ENCODE measurements around the gene CST7.
"Not testable (repeated sequence)": the region's sequence is repeated elsewhere in the genome, so short reads cannot be mapped to it uniquely, and the experiment has no call there.

CST7 gene

DNA sequence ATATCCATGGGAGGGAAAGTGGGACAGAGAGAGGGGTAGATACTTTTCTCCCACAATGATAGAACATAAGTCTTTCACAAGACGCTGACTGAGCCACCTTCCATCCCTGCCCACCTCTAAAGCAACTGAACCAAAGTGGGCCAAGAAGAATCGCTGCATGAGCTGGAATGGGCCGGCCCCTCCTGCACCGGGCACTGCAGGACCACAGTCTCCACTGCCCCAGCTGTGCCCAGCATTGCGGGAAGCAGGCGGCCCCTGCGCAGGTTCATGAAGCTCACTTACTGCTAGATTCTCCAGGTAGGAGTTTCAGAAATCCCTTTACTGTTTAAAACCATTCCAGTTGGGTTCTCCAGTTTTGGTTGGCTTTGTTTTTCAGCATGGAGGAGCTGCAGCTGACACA is 32.0 kb upstream of the CST7 start:
- TF ChIP-seq ZNF274 (IDR thresholded peaks at IDR 0.05; ENCODE audit: low read depth, low read length) = no peak

DNA sequence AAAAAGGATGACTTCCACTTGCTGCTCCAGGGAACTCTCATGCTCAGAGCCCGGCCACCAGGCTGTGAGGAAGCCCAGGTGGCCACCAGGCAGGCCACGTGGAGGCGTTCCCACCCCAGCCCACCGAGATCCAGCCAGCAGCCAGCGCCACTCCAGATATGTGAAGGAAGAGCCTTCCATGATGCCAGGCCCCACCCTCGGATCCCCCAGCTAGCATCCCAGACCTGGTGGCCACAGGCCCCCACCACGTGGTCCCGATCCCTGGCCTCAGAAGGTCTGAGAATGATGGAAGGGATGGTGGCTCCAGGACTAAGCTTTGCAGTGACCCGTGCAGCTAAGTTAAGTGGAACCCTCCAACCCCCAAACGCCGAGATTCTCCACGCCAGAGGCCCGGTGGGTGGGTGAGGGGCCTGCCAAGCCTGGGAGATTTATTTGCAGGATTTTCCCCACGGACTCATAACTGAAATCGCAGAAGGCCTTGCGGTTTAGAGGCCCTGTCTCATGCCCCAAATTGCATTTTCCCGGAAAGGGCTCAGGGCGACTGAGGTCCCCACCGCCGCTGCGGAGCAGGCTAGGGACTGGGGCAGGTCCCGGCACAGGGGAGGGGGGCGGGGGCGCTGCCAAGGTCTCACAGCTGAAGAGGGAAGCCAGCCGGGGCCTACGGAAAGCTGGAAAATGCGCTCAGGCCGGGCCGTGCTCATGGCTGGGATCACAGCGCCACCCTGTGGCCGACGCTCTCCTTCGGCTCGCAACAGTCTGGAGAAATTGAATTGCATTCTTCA is 31.1 kb upstream of the CST7 start:
- no peak for TF ChIP-seq ZNF274 (IDR thresholded peaks at IDR 0.05; ENCODE audit: low read depth, low read length)
- no peak overlapping the region for H3K4me3 ChIP-seq (ENCODE audit: low read length)

More for the DNA sequence above, 32.0 kb upstream of the CST7 start:
- no peak overlapping the region for H3K4me3 ChIP-seq (ENCODE audit: low read length)

GRCh38 chr20:24918579-24919566 is 30.2 kb upstream of the CST7 start:
- TF ChIP-seq ZNF274 (IDR thresholded peaks at IDR 0.05; ENCODE audit: low read depth, low read length) = no peak
- no peak overlapping the region for H3K4me3 ChIP-seq (ENCODE audit: low read length)

DNA sequence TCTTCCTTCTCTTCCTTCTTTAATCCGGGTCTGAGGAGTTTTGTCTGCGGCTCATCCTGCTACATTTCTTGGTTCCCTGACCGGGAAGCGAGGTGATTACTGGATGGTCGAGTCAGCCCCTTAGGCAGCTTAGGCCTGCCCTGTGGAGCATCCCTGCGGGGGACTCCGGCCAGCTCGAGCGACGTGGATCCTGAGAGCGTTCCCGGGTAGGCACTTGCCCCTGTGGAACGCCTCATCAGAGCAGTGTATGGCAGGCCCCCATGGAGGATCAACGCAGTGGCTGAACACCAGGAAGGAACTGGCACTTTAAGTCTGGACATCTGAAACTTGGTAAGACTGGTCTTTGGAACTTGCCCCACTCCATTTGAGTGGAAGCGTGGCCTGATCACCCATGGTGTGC is 29.4 kb upstream of the CST7 start:
- not testable (repeated sequence) for H3K4me3 ChIP-seq (ENCODE audit: low read length)

DNA sequence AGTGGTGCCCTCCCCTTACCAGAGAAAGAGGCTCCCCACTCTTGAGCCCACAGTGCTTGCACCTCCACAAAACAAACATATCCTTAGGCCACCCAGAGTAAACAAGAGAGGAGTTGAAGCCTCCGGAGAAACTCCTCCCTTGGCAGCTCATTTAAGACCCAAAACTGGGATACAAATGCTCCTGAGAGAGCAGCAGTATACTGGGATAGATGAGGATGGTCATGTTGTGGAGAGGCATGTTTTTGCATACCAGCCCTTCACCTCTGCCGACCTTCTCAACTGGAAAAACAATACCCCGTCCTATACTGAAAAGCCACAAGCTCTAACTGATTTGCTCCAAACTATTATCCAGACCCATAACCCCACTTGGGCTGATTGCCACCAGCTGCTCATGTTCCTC is 28.4 kb upstream of the CST7 start:
- H3K4me3 ChIP-seq (ENCODE audit: low read length) = not testable (repeated sequence)

DNA sequence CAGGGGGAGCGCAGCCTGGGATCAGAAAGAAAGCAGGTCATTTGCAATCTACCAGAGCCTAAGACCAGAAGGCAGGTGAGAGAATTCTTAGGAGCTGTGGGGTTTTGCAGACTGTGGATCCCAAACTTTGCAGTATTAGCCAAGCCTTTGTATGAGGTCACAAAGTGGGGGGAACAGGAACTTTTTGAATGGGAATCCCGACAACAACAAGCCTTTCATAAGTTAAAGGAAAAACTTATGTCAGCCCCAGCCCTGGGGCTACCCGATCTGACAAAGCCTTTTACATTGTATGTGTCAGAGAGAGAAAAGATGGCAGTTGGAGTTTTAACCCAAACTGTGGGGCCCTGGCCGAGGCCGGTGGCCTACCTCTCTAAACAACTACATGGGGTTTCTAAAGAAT is 19.8 kb upstream of the CST7 start:
- not testable (repeated sequence) for H3K4me3 ChIP-seq (ENCODE audit: low read length)

DNA sequence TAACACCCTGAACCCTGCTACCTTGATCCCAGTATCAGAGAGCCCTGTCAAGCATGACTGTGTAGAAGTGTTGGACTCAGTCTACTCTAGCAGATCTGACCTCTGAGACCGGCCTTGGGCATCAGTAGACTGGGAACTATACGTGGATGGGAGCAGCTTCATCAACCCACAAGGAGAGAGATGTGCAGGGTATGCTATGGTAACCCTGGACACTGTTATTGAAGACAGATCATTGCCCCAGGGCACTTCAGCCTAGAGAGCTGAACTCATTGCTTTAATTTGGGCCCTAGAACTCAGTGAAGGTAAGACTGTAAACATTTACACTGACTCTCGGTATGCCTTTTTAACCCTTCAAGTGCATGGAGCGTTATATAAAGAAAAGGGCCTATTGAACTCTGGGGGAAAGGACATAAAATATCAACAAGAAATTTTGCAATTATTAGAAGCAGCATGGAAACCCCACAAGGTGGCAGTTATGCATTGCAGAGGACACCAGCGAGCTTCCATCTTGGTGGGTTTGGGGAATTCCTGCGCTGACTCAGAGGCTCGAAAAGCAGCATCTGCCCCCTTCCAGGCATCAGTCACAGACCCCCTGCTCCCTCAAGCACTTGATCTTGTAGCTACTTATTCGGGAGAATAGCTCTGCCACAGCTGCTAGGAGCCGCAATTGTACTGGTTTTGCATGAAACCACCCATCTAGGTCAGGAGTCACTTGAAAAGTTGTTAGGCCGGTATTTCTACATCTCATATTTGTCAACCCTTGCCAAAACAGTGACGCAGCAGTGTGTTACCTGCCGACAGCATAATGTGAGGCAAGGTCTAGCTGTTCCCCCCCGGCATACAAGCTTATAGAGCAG is 19.0 kb upstream of the CST7 start:
- H3K4me3 ChIP-seq (ENCODE audit: low read length) = not testable (repeated sequence)

DNA sequence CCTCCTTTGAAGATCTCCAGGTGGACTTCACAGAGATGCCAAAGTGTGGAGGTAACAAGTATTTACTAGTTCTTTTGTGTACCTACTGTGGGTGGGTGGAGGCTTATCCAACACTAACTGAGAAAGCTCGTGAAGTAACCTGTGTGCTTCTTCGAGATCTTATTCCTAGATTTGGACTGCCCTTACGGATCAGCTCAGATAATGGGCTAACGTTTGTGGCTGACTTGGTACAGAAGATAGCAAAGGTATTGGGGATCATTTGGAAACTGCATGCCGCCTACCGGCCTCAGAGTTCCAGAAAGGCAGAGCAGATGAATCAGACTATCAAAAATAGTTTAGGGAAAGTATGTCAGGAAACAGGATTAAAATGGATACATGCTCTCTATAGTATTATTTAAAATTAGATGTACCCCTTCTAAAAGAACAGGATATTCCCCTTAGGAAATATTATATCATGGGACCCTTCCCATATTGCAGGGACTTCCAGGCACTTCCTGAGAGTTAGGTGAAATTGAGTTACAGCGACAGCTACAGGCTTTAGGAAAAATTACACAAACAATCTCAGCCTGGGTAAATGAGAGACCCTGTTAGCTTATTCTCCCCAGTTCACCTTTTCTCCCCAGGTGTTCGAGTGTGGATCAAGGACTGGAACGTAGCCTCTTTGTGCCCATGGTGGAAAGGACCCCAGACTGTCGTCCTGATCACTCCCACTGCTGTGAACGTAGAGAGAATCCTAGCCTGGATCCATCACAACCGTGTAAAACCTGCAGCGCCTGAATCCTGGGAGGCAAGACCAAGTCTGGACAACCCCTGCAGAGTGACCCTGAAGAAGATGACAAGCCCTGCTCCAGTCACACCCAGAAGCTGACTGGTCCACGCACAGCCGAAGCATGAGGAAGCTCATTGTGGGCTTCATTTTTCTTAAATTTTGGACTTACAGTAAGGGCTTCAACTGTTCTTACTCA is 18.1 kb upstream of the CST7 start:
- H3K4me3 ChIP-seq (ENCODE audit: low read length) = not testable (repeated sequence)

DNA sequence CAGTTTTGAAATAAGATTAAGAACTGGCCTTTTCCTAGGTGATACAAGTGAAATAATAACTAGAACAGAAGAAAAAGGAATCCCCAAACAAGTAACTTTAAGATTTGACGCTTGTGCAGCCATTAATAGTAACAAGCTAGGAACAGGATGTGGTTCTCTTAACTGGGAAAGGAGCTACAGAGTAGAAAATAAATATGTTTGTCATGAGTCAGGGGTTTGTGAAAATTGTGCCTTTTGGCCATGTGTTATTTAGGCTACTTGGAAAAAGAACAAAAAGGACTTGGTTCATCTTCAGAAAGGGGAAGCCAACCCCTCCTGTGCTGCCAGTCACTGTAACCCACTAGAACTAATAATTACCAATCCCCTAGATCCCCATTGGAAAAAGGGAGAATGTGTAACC is 17.2 kb upstream of the CST7 start:
- H3K4me3 ChIP-seq (ENCODE audit: low read length) = not testable (repeated sequence)

DNA sequence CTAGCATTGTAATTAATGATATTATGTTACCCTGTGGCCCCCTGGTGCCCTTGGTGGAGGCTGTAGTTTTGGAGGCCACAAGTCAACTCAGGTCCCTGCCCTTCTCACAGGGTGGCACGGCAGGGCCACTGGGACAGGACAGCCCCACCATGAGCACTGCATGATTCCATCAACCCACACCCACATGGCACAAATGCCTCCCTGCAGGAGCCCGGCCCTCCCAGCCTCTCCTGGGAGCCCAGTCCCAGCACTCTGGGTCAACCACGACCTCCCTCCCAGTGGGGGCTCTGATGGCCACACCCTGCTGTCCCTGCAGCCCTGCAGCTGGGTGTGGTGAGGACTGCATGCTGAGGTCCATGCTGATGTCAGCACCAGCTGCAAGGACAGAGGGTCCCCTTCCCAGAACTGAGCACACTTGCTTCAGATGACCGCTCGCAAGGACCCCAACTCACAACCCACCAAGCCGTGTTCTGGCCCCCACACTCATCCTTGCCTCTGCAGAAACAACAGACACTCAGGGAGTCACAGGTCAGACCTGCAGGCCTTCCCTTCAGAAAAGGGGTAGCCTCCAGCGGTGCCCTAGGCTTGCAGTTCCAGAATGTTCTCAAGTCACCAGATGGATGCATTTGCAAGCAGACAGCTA is 15.7 kb upstream of the CST7 start:
- TF ChIP-seq ZNF274 (IDR thresholded peaks at IDR 0.05; ENCODE audit: low read depth, low read length) = no peak
- no peak overlapping the region for H3K4me3 ChIP-seq (ENCODE audit: low read length)

GRCh38 chr20:24934101-24934661 is 14.9 kb upstream of the CST7 start:
- no peak for TF ChIP-seq ZNF274 (IDR thresholded peaks at IDR 0.05; ENCODE audit: low read depth, low read length)

DNA sequence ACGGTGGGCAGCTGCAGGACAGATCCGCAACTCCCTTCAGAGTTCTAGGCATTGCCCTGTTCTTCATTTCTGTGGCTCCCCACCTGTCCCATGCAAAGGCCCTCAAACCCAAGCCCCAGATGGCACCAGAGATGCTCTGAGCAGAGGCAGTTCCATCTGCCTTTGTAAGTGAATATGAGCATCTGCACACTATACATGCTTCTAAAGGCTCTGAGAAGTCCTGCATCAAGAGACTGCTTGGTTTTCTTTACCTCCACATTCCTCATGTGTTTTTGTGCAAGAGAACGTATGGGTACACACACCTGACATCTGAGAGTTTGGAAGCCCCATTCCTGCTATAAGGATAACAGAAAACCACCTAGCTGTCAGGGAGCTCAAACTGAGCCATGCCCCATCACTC is 14.4 kb upstream of the CST7 start:
- no peak overlapping the region for H3K4me3 ChIP-seq (ENCODE audit: low read length)
- no peak for TF ChIP-seq ZNF274 (IDR thresholded peaks at IDR 0.05; ENCODE audit: low read depth, low read length)

More at GRCh38 chr20:24934101-24934661, 14.9 kb upstream of the CST7 start:
- H3K4me3 ChIP-seq (ENCODE audit: low read length) = no peak overlapping the region

DNA sequence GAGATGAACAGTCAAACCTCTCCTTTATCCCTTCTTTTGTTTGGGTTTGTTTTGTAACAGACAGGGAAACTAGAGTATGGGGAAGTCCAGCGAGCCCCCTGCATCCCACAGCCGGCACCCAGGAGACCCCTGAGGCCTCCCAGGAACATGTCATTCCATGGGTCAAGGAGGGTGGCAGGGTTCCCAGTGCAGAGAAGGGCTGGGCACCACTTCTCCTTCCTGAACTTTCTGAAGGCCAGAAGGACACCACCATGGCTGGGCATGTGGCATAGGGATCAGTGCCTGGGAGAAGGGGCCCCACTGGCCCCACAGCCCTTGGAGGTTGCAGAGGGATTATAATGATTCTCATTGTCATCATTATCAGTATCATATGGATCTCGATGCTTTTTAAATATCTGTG is 13.9 kb upstream of the CST7 start:
- H3K4me3 ChIP-seq (ENCODE audit: low read length) = no peak overlapping the region
- no peak for TF ChIP-seq ZNF274 (IDR thresholded peaks at IDR 0.05; ENCODE audit: low read depth, low read length)

Measured in GM08714 (cell line).